ENCODE measurements around the gene TRPV3. TPM values are rescaled to one million over a fixed set of nuclear protein-coding genes. Genes with fewer than 3 reads are reported as not detected.
"Not testable (repeated sequence)": the region's sequence is repeated elsewhere in the genome, so short reads cannot be mapped to it uniquely, and the experiment has no call there.

The TRPV3 gene
- total RNA-seq, 1 experiment from 2014 or later = 0.97 TPM

- DNase-seq (ENCODE audit: low read depth) = no peak
Measured at GRCh38 chr17:3573246-3574100, 15.9 kb upstream of the TRPV3 start.

- DNase-seq (ENCODE audit: low read depth) = no peak
Measured at GRCh38 chr17:3572231-3572630, 14.6 kb upstream of the TRPV3 start.

DNA sequence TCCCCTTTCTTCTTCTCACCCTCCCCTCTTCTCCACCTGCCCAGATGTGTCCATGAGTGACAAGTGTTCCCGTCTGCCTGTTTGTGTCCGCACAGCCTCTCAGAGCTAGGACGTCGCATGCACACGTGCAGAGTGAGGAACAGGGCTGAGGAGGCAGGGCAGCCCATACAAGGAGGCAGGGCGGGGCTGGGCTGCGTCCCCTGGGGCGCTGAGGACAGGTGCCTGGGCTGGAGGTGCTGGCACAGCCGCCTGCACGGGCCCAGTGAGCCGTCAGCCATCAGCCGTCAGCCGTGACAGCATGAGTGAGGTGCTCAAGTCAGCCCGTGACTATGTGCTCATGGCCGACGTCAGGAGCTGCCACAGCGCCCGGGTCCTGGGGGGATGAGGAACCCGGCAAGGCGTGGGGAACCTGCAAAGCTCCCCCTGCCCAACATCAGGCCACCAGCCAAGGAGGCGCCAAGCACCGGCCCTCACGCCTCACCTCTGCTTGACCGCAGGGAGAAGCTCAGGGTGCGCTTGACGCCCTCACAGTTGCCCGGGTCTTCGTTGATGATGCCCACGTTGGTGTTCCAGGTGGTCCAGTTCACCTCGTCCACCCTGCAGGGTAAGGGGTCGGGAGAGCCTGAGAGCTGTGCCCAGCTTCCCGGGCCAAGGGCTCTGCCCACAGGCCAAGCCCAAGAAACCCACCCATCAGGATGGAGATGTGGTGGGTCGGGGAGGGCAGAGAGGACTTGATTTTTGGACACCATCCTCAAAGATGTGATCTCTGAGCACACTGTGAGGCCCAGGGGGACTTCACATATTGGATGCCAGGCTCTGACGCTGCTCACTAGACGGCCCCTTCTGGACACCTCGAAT is 13.7 kb upstream of the TRPV3 start:
- DNase-seq (ENCODE audit: low read depth) = no peak

- DNase-seq (ENCODE audit: low read depth) = no peak
Measured at GRCh38 chr17:3569534-3570137, 12.0 kb upstream of the TRPV3 start.

DNA sequence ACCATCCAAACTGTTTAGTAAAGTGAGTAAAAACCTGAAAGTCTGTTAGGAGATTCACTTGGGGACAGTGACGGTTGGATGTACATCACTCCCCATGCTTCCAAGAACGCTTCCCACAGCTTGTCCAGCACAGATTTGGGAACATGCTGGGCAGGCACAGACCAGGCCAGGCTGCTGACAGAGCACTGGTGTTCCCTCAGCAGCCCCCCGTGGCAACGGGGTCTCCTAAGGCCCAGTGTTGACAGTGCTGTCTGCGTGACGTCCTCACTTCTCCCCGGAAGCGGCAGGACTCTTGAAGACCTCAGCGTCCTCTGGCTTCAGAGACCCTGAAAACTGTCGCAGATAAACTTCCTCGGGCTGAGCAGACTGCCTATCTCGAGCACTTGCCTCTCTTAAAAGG is 8.9 kb upstream of the TRPV3 start:
- no peak for DNase-seq (ENCODE audit: low read depth)

DNA sequence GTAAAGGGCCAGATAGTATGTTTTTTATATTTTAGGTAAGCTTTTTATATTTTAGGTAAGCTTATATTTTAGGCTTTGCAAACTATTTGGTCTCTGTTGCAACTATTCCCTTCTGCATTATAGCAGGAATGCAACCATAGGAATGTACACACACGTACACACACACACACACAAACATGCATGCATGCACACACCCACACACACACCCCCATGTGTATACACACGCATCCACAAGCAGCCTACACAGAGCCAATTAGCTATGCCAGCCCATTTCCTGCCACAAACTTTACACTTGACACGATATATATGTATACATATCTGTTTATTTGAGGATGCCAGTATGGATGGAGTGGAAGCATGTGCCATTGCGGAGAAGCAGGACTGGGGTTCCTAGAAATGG is 7.5 kb upstream of the TRPV3 start:
- DNase-seq (ENCODE audit: low read depth) = no peak

DNA sequence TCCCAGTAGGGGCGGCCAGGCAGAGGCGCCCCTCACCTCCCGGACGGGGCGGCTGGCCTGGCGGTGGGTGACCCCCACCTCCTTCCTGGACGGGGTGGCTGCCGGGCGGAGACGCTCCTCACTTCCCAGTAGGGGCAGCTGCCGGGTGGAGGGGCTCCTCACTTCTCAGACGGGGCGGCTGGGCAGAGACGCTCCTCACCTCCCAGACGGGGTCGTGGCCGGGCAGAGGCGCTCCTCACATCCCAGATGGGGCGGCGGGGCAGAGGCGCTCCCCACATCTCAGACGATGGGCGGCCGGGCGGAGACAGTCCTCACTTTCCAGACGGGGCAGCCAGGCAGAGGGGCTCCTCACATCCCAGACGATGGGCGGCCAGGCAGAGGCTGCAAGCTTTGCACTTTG is 6.6 kb upstream of the TRPV3 start:
- not testable (repeated sequence) for DNase-seq (ENCODE audit: low read depth)

- no peak for DNase-seq (ENCODE audit: low read depth)
Measured at GRCh38 chr17:3559270-3559645, 1.6 kb upstream of the TRPV3 start.

DNA sequence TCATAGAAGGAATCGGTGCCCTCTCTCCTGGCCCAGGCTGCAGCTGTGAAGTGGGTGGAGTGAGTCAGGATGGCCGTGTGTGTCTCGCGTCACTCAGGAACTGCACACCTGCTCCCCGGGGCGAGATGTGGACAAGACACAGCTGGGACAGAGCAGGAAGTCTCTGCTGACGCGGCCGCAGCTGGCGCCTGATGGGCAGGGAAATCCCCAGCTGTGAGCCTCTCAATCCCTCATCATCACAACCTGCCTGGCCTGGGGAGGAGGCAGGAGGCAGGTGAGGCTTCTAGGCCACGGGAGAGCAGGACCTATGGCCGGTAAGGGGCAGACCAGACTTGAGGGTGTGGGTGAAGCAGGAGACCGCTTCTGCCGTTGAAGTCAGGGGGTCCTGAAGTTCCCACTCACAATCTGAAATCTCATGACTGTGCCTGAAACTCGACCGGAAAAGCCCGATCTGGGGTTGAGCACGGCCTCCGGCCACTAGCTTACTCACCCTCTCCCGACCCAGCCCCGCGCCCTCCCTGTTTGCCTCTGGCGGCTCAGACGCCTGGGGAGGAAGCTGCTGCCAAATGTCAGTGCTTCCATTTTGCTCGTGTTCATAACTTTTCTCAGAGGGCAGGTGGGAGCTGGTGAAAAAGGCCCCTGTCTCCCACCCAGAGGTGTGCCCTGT is 1.1 kb upstream of the TRPV3 start:
- DNase-seq (ENCODE audit: low read depth) = peak; percentile 87

GRCh38 chr17:3556916-3557767 is 470 bp downstream of the TRPV3 start:
- DNase-seq (ENCODE audit: low read depth) = peak; percentile 28

- DNase-seq (ENCODE audit: low read depth) = peak; percentile 1
Measured at GRCh38 chr17:3556239-3556915, 1.2 kb downstream of the TRPV3 start.

DNA sequence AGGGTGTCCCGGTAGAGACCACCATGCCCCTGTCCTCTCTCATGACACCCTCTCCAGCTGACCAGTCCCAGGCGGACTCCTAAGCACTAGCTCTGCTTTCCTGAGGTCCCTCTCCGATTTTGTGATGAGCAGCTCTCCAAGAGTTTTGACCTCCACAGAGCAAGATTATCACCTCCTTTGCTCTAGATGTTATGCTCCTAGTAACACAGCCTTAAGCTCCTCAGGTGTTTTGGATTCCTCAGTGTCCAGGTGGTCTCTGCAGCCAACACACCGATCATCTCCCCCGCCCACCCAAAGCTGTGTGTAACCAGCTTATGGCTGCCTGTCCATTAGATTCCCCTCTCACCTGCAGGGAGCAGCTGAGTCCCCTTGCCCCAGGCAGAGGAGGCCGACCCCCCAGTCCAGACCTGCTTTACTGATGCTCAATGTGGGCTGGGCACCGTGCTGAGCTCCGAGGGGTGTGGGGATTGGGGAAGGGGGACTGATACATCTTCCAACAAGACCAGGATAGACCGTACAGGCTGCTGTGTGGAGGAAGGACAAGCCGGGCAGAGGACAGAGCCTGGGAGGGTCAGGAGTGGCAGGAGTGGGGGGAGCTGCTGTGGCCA is 2.3 kb downstream of the TRPV3 start:
- no peak for DNase-seq (ENCODE audit: low read depth)

DNA sequence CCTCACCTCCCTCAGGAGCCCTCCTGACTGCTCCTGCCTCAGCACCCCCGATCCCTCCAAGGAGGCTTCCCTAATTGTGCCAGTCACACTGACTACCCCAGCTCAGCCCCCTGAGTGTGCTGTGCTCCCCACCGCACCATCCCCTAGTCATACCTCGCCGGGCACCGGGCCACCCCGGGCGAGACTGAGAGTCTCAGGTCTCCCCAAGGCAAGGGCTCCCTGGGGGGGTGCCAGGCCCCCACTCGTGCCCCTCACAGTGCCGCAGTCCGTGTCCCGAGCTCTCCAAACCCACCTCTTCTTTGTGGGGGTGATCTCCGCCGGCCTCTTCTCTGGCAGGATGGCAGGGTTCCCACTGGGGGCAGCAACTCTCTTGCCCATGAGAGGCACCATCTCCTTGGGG is 3.2 kb downstream of the TRPV3 start:
- DNase-seq (ENCODE audit: low read depth) = no peak

DNA sequence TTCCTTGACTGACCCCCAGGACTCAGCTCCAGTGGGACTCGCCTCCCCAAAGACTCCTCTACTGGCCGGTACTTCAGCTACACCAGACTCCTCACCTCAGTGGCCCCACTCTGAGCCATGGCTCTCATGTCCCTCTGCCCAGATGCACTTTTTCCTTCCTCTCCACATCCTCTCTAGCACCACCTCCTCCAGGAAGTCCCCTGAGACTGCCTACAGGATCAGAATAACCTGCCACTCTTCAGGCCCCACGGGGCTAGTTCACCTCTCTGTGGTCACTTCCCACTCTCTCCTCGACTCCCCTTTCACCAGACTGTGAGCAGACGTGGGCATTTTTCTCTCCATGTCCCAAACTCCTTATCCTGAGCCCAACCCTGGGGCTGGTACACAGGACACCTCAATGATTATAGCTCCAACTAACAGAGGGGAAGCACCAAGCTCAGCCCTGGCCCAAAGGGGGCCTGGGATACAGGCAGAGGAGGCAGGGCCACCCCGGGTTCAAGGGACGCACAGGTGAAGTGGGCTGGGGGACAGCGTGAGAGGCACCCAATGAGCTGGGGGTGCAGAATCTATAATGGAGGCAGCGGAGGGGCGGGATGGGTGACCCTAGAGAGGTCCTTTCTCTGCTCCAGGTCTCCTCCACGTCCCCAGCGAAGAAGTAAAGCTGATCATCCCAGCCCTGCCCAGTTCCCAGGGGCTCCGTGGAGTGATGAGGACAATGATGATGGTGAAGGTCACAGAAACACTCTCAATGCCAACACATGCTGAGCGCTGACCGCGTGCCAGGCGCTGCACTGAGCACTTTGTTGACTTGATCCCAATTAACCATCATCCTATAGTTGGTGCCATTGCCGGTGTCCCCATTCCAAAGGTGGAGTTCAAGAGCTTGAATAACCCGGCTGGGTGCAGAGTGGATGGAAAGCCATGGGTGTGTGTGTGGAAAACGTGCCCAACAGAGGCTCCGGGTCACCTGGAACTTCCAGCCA is 3.9 kb downstream of the TRPV3 start:
- no peak for DNase-seq (ENCODE audit: low read depth)

DNA sequence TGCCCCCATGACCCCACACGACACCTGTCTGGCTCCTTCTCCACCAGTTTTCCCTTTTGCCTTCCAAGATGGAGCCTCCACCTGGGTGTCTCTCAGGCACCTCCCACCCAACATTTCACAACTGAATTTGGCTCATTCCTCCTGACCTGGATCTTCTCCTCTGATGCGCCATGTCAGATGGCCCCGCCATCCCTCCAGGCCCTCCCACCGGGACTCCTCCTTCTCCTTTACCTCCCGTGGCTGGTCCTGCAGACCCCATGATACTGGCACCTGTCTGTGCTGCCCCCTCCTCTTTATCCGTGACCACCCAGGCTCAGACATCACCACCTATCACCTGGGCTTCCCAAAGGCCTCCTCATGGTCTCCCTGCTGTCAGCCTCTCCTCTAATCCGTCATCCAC is 4.7 kb downstream of the TRPV3 start:
- DNase-seq (ENCODE audit: low read depth) = no peak

DNA sequence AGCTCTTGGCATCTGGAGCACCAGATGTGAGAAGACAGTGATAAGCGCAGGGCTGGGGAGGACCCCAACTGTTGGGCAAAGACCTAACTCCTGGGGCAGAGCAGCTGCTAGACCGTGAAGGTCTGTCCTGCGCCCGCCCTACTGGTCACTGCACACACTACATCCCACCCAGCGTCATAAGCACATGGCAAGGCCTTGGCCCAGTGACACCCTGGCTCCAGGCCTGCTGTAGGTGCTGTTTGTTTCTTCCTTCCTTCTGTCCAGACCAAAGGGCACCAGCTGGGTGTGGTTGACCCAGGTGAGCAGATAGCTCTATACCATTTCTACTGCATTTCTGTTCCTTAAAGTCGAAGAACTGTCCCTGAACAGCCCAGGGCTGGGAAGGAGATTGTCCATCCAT is 6.4 kb downstream of the TRPV3 start:
- no peak for DNase-seq (ENCODE audit: low read depth)

- DNase-seq (ENCODE audit: low read depth) = no peak
Measured at GRCh38 chr17:3549610-3550162, 7.9 kb downstream of the TRPV3 start.

- DNase-seq (ENCODE audit: low read depth) = no peak
Measured at GRCh38 chr17:3547628-3548027, 10.0 kb downstream of the TRPV3 start.

DNA sequence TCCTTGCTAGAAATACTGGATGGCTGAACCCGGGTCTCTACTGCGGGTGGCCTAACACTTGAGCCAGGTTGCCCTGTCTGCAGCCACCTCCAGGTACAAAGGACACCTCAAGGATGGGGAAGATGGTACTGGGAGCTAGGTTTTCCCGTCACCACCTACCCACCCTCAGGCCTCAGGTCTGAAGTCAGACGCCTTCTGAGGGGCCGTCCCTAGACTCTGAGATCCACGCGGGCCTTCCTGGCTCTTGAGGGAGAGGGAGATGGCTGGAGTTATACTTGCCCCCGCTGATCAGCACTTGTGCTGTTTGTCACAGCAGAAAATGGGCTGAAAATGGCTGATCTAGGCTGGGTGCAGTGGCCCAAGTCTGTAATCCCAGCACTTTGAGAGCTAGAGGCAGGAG is 10.6 kb downstream of the TRPV3 start:
- DNase-seq (ENCODE audit: low read depth) = no peak

Data from Daoy (cell line).